ENCODE measurements around the gene KCNMB2.

DNA sequence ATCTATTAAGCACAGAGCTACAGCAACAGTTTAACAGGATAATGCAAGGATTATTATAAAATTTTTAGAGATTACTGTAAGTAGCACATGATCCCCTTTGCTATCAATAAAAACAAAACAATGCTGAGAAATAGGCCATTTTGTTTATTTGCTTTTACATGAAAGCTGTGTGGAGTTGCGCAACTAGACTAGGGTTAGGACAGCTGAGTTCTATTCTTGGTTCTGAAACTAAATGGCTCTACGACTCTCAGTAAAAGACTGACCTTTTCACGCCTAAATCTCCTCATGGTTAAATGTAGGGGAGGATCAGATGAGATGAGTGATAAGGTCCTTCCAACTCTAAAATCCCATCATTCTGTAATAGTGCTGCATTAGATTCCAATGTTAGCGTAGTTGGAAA is 25.0 kb downstream of the KCNMB2 start:
- TF ChIP-seq, protein P1, sequence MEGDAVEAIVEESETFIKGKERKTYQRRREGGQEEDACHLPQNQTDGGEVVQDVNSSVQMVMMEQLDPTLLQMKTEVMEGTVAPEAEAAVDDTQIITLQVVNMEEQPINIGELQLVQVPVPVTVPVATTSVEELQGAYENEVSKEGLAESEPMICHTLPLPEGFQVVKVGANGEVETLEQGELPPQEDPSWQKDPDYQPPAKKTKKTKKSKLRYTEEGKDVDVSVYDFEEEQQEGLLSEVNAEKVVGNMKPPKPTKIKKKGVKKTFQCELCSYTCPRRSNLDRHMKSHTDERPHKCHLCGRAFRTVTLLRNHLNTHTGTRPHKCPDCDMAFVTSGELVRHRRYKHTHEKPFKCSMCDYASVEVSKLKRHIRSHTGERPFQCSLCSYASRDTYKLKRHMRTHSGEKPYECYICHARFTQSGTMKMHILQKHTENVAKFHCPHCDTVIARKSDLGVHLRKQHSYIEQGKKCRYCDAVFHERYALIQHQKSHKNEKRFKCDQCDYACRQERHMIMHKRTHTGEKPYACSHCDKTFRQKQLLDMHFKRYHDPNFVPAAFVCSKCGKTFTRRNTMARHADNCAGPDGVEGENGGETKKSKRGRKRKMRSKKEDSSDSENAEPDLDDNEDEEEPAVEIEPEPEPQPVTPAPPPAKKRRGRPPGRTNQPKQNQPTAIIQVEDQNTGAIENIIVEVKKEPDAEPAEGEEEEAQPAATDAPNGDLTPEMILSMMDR (IDR thresholded peaks at IDR 0.05), result no peak
- no peak for TF ChIP-seq POLR2A (IDR thresholded peaks at IDR 0.05)

All from stomach (tissue), 4 donors.